Measurements from ENCODE around the gene LRRC53. TPM values are rescaled to one million over a fixed set of nuclear protein-coding genes. Genes with fewer than 3 reads are reported as not detected.

LRRC53 gene
- polyA plus RNA-seq, 3 donors from 2014 or later: not detected

GRCh38 chr1:74437035-74437434, 75.4 kb downstream of the LRRC53 start:
- H3K27ac Mint-ChIP-seq: no peak overlapping the region
- no peaks in the 10 kb centered on the region for H3K4me1 Mint-ChIP-seq
- peaks cover 0 to 2% (median 0%) of the 10 kb centered on the region in 3 donors for H3K27me3 Mint-ChIP-seq (ENCODE audit: low read depth in 3 of 3)
- H3K4me3 Mint-ChIP-seq: no peak overlapping the region
- no peak for DNase-seq
- no peaks in the 10 kb centered on the region for H3K36me3 Mint-ChIP-seq
- H3K9me3 Mint-ChIP-seq: peaks cover 0 to 10% (median 2%) of the 10 kb centered on the region in 6 donors

- no peak overlapping the region for H3K27ac Mint-ChIP-seq
- DNase-seq: no peak
- no peaks in the 10 kb centered on the region for H3K36me3 Mint-ChIP-seq
Measured at GRCh38 chr1:74436078-74436477, 76.3 kb downstream of the LRRC53 start.

GRCh38 chr1:74434321-74434720, 78.1 kb downstream of the LRRC53 start:
- Mint-ChIP-seq H3K27ac (no peak overlapping the region), H3K9me3 (peaks cover 0 to 5% (median 2%) of the 10 kb centered on the region in 6 donors)

More at GRCh38 chr1:74436078-74436477, 76.3 kb downstream of the LRRC53 start:
- no peak overlapping the region for H3K4me3 Mint-ChIP-seq
- peaks cover 0 to 5% (median 2%) of the 10 kb centered on the region in 6 donors for H3K9me3 Mint-ChIP-seq
- H3K27me3 Mint-ChIP-seq (ENCODE audit: low read depth in 3 of 3): peaks cover 0 to 2% (median 0%) of the 10 kb centered on the region in 3 donors
- no peaks in the 10 kb centered on the region for H3K4me1 Mint-ChIP-seq

GRCh38 chr1:74432325-74432724, 80.1 kb downstream of the LRRC53 start:
- no peaks in the 10 kb centered on the region for H3K36me3 Mint-ChIP-seq
- no peak for DNase-seq
- H3K27ac Mint-ChIP-seq: no peak overlapping the region
- peaks cover 0 to 5% (median 2%) of the 10 kb centered on the region in 6 donors for H3K9me3 Mint-ChIP-seq
- no peaks in the 10 kb centered on the region for H3K4me1 Mint-ChIP-seq
- H3K4me3 Mint-ChIP-seq: no peak overlapping the region
- peaks cover 0 to 5% (median 2%) of the 10 kb centered on the region in 3 donors for H3K27me3 Mint-ChIP-seq (ENCODE audit: low read depth in 3 of 3)

More at GRCh38 chr1:74434321-74434720, 78.1 kb downstream of the LRRC53 start:
- Mint-ChIP-seq H3K4me3 (no peak overlapping the region), H3K36me3 (no peaks in the 10 kb centered on the region), H3K27me3 (ENCODE audit: low read depth in 3 of 3) (peaks cover 0 to 2% (median 2%) of the 10 kb centered on the region in 3 donors), H3K4me1 (no peaks in the 10 kb centered on the region)
- DNase-seq: no peak

- Mint-ChIP-seq H3K4me3 (no peak overlapping the region), H3K4me1 (no peaks in the 10 kb centered on the region), H3K27ac (no peak overlapping the region), H3K9me3 (peaks cover 0 to 5% (median under 1%) of the 10 kb centered on the region in 6 donors), H3K36me3 (no peaks in the 10 kb centered on the region), H3K27me3 (ENCODE audit: low read depth in 3 of 3) (peaks cover 0 to 5% (median 2%) of the 10 kb centered on the region in 3 donors)
- no peak for DNase-seq
Measured at GRCh38 chr1:74431531-74431930, 80.9 kb downstream of the LRRC53 start.

GRCh38 chr1:74430342-74430934, 82.0 kb downstream of the LRRC53 start:
- Mint-ChIP-seq H3K27ac (no peak overlapping the region), H3K4me3 (no peak overlapping the region), H3K36me3 (no peaks in the 10 kb centered on the region), H3K9me3 (peaks cover 0 to 5% (median 0%) of the 10 kb centered on the region in 6 donors), H3K4me1 (no peaks in the 10 kb centered on the region), H3K27me3 (ENCODE audit: low read depth in 3 of 3) (peaks cover 0 to 5% (median 2%) of the 10 kb centered on the region in 3 donors)
- DNase-seq: no peak

GRCh38 chr1:74429580-74429979, 82.8 kb downstream of the LRRC53 start:
- H3K36me3 Mint-ChIP-seq: no peaks in the 10 kb centered on the region
- peaks cover 0 to 5% (median 3%) of the 10 kb centered on the region in 6 donors for H3K9me3 Mint-ChIP-seq
- H3K27me3 Mint-ChIP-seq (ENCODE audit: low read depth in 3 of 3): peaks cover 0 to 5% (median 2%) of the 10 kb centered on the region in 3 donors
- H3K27ac Mint-ChIP-seq: no peak overlapping the region
- no peaks in the 10 kb centered on the region for H3K4me1 Mint-ChIP-seq
- DNase-seq: no peak
- H3K4me3 Mint-ChIP-seq: no peak overlapping the region

- Mint-ChIP-seq H3K36me3 (no peaks in the 10 kb centered on the region), H3K4me3 (no peak overlapping the region), H3K4me1 (no peaks in the 10 kb centered on the region), H3K27me3 (ENCODE audit: low read depth in 3 of 3) (peaks cover 0 to 3% (median 2%) of the 10 kb centered on the region in 3 donors), H3K27ac (no peak overlapping the region), H3K9me3 (peaks cover 0 to 7% (median 4%) of the 10 kb centered on the region in 6 donors)
- DNase-seq: no peak
Measured at GRCh38 chr1:74427681-74428080, 84.7 kb downstream of the LRRC53 start.

- H3K27me3 Mint-ChIP-seq (ENCODE audit: low read depth in 3 of 3): peaks cover 0 to 3% (median 2%) of the 10 kb centered on the region in 3 donors
- H3K27ac Mint-ChIP-seq: no peak overlapping the region
- H3K4me1 Mint-ChIP-seq: no peaks in the 10 kb centered on the region
- H3K9me3 Mint-ChIP-seq: peaks cover 0 to 8% (median 4%) of the 10 kb centered on the region in 6 donors
- H3K4me3 Mint-ChIP-seq: no peak overlapping the region
- H3K36me3 Mint-ChIP-seq: no peaks in the 10 kb centered on the region
- no peak for DNase-seq
Measured at GRCh38 chr1:74426208-74426937, 86.0 kb downstream of the LRRC53 start.

GRCh38 chr1:74425676-74426075, 86.7 kb downstream of the LRRC53 start:
- H3K9me3 Mint-ChIP-seq: peaks cover 0 to 8% (median 4%) of the 10 kb centered on the region in 6 donors

GRCh38 chr1:74423471-74423870, 88.9 kb downstream of the LRRC53 start:
- Mint-ChIP-seq H3K36me3 (no peaks in the 10 kb centered on the region), H3K27ac (no peak overlapping the region), H3K9me3 (peaks cover 0 to 11% (median 4%) of the 10 kb centered on the region in 6 donors), H3K4me1 (no peaks in the 10 kb centered on the region), H3K4me3 (no peak overlapping the region), H3K27me3 (ENCODE audit: low read depth in 3 of 3) (no peaks in the 10 kb centered on the region)
- no peak for DNase-seq

More at GRCh38 chr1:74425676-74426075, 86.7 kb downstream of the LRRC53 start:
- no peaks in the 10 kb centered on the region for H3K4me1 Mint-ChIP-seq
- DNase-seq: no peak
- no peak overlapping the region for H3K4me3 Mint-ChIP-seq
- peaks cover 0 to 3% (median 2%) of the 10 kb centered on the region in 3 donors for H3K27me3 Mint-ChIP-seq (ENCODE audit: low read depth in 3 of 3)
- no peak overlapping the region for H3K27ac Mint-ChIP-seq
- H3K36me3 Mint-ChIP-seq: no peaks in the 10 kb centered on the region

GRCh38 chr1:74422421-74423292, 89.8 kb downstream of the LRRC53 start:
- no peak overlapping the region for H3K27ac Mint-ChIP-seq
- no peaks in the 10 kb centered on the region for H3K27me3 Mint-ChIP-seq (ENCODE audit: low read depth in 3 of 3)
- peaks cover 0 to 11% (median 4%) of the 10 kb centered on the region in 6 donors for H3K9me3 Mint-ChIP-seq
- DNase-seq: no peak
- no peak overlapping the region for H3K4me3 Mint-ChIP-seq
- no peaks in the 10 kb centered on the region for H3K4me1 Mint-ChIP-seq
- H3K36me3 Mint-ChIP-seq: no peaks in the 10 kb centered on the region

GRCh38 chr1:74420467-74420866, 91.9 kb downstream of the LRRC53 start:
- no peaks in the 10 kb centered on the region for H3K4me1 Mint-ChIP-seq
- no peak for DNase-seq
- peaks cover 0 to 14% (median 4%) of the 10 kb centered on the region in 6 donors for H3K9me3 Mint-ChIP-seq
- no peaks in the 10 kb centered on the region for H3K36me3 Mint-ChIP-seq
- no peaks in the 10 kb centered on the region for H3K27me3 Mint-ChIP-seq (ENCODE audit: low read depth in 3 of 3)
- no peak overlapping the region for H3K27ac Mint-ChIP-seq
- H3K4me3 Mint-ChIP-seq: no peak overlapping the region

Data from immature natural killer cell (primary cell).